NCI-H1105 (cell line): ENCODE data around the gene PIK3R5.
"Not testable (repeated sequence)": the region's sequence is repeated elsewhere in the genome, so short reads cannot be mapped to it uniquely, and the experiment has no call there.

ENCODE experiments used
- DNase-seq: peaks from one replicate; lab custom pipeline; 2025; lab: John Stamatoyannopoulos, UW

Gene PIK3R5

GRCh38 chr17:8856869-8857575 lies 108.5 kb downstream of the PIK3R5 start:
- no peak for DNase-seq

GRCh38 chr17:8856205-8856603 lies 109.3 kb downstream of the PIK3R5 start:
- not testable (repeated sequence) for DNase-seq

DNA sequence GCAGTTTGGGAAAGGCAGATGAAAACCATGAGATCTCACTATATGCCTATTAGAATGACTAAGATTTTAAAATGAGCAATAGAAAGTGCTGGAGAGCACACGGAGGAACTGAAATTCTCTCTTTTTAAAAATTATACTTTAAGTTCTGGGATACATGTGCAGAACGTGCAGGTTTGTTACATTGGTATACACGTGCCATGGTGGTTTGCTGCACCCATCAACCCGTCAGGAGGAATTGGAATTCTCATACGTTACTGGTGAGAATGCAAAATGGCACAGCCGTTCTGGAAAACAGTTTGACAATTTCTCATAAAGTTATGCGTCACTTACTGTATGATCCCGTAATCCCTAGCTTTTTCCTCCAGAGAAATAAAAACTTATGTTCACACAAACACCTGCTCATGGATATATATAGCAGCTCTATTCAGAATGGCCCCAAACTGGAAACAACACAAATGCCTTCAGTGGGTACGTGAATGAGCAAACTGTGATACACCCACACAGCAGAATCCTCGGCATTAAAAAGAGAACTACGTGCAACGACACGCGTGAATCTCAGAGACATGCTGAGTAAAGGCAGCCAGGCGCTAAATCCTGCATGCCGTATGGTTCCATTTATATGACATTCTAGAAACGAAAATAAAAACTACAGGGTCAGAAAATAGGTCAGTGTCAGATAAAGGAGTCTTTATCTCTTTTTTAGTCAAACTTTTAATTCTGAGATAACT lies 109.9 kb downstream of the PIK3R5 start:
- no peak for DNase-seq

DNA sequence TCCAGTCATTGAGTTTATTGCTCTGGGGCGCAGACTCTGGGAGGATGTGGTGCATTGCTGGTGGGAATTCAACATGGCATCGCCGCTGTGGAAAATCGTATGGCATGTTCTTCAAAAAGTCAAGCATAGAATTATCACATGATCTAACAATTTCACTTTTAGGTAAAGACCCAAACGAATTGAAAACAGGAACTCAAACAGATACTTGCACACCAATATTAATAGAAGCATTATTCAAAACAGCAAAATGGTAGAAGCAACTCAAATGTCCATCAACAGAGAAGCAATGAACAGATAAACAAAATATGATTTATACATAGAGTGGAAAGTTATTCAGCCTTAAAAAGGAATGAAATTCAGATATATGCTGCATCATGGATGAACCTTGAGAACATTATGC lies 113.9 kb downstream of the PIK3R5 start:
- no peak for DNase-seq

GRCh38 chr17:8849311-8850041 lies 116.0 kb downstream of the PIK3R5 start:
- no peak for DNase-seq

DNA sequence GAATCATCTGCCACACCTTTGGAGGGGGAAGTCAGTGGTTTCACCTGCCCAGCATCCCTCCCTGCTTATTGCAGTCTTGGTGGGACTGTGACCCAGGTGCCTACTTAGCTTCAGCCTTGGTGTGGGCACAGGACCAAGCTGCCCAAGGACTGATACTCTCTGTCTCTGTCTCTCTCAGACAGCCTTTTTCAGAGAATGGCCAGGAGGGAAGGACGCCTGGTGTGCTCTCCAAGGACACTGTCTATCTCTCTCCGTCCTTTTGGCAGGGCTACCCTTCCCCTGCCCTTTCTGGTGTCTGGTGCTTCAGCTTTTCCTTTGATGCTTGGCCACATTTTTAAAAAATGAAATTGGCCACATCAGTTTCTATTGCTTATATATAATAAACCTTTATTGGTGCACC lies 117.6 kb downstream of the PIK3R5 start:
- DNase-seq: no peak

DNA sequence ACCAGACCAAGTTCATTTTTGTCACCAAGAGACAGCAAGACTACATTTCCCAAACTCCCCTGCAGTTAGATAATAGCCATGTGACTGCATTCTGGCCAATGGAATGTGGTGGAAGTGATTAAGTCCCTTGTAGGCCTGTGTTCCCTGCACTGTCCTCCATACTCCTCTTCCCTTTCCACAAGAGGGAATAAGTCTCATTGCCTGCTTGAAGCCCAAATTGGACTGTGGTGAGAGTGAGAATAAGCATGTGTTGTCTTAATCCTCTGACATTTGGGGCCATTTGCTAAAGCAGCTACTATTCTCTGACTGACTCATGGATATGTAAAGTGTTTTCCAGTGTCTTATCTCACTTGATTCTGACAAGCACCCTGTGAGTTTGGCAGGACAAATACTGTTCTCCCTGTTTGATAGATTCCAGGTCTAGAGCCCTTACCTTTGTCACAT lies 118.7 kb downstream of the PIK3R5 start:
- no peak for DNase-seq

- no peak for DNase-seq
Observed at GRCh38 chr17:8844229-8845218, 121.0 kb downstream of the PIK3R5 start.

DNA sequence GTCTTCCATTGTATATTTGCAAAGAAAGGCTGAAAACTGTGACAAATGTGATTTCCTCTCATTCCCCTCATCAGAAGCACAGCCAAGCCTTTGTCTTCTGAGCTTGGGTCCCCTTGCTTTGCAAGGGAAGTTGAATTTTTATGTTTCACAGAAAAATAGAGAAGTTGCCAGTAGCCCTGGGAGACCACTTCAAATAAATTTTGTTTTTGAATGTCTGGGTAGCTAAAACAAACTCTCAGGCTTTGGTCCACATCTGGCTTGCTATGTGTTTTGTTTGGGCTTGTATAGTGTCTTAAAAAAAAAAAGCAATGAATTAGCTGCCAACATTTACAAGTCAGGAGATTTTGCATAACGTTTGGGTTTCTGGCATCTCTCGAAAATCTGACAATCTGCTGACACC lies 122.2 kb downstream of the PIK3R5 start:
- DNase-seq: no peak

GRCh38 chr17:8841844-8842243 lies 123.7 kb downstream of the PIK3R5 start:
- no peak for DNase-seq

DNA sequence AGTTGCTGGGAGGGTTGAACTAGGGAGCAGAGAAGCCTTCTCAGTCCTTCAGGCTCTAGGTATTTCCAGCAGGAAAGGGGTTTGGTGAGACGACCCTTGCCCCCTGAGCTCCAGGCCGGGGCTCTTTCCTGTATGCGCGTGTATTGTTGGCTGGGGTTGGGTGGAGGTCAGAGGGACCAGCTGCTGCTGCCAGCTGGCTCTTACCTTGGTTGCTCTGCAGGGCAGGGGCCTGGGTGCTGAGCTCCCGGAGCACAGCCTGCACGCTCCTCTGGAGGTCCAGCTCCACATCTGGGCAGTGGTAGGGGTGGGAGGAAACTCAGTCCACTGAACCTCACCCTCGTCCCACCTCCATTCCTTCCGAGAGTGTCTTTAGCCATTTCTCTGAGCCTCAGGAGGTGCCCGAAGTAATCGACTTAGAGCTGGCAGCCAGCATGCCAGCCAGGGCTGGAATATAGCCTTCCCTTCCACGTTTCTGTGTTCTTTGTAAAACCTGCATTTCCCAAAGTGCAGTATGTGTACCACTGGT lies 126.0 kb downstream of the PIK3R5 start:
- no peak for DNase-seq

- no peak for DNase-seq
Observed at GRCh38 chr17:8838551-8839095, 126.9 kb downstream of the PIK3R5 start.

GRCh38 chr17:8837563-8838075 lies 127.9 kb downstream of the PIK3R5 start:
- peak; percentile 13 for DNase-seq

DNA sequence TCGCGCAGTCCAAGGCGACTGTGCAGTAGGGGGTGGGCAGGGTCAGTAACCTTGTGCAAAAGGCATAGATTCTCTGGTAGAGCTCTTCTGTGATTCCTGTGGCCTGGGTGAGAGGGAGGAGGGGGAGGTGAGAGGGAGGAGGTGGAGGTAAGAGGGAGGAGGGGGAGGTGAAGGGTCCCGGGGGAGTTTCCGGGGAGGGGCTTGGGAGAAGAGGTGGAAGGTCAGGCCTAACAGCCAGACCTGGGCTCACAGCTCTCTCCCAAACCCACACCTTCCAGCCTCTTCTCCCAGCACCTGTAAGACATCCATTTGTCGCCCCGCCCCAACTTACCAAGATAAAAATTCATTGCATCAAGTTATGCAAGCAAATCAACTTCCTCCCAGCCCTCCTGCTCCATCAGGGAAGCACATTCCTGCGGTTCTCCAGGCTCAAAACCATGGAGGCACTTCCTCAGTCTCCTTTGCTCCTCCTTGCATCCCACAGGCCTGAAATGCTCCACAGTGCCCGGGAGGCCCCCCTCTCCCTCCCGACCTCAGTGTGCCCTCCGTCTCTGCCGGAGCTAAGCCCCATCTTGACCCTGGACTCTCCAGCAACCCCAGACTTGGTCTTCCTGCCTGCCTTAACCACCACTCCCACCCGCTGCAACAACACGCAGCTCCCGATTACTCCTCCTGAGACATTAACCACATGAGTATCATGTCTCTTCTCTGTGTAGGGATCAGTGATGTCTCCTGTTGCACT lies 128.5 kb downstream of the PIK3R5 start:
- DNase-seq: no peak

GRCh38 chr17:8835631-8836364 lies 129.7 kb downstream of the PIK3R5 start:
- no peak for DNase-seq

DNA sequence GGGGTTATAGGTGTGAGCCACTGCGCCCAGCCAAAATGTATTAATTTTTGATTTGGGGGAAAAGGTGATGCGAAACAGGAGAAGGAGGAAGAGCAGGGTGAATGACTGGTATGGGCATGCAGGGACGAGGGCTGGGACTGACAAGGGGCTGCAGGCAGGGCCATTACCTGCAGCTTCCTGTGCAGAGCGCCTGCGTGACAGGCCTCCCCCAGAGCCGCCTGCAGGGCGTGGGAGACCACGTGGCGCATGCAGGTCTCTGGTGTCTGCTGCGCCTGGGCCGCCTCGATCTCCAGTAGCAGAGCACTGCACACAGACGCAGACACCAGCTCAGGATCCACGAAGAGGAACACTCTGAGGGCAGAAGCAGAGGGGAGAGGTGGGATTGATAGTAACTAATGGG lies 130.4 kb downstream of the PIK3R5 start:
- DNase-seq: no peak

GRCh38 chr17:8832711-8833352 lies 132.7 kb downstream of the PIK3R5 start:
- DNase-seq: no peak

DNA sequence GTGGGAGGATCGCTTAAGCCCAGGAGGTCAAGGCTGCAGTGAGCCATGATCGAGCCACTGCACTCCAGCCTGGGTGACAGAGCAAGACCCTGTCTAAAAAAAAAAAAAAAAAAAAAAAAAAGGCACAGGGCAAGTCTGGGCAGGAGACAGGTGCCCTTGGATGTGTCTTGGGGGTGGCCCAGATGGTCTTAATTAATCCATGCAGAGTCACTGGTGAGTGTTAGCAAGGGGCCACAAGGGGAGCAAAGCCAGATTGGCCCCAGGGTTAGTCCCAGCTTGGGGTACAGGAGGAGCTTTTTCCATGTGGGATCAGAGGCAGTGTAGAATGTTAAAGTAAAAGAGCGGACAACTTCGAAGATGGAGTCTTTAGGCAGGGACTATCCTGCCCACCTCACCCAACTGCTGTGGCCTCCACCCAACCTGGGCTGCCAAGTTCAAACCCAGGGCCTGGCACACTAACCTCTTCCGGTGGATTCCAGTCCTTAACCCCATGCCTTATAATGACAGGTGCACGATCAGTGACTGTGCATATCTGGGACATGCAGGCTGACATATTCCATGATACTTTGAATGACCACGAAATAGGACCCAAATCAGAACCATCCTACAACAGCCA lies 134.2 kb downstream of the PIK3R5 start:
- DNase-seq: no peak

GRCh38 chr17:8830141-8830540 lies 135.4 kb downstream of the PIK3R5 start:
- no peak for DNase-seq
